Activated CD4-positive, alpha-beta T cell treated with anti-CD3 and anti-CD28 coated beads for 24 hours (primary cell): Measurements from ENCODE around the gene PTPRD.

ENCODE experiments used
- DNase-seq, 2 donors: peaks; one replicate each; pipeline ENCODE4 v3.0.0-alpha.2; 2020; ENCODE audit warnings: low read depth in 2 of 2

The PTPRD gene

GRCh38 chr9:8684978-8685708 lies 1927.7 kb downstream of the PTPRD start:
- no peak for DNase-seq

- DNase-seq: no peak
Measured at GRCh38 chr9:8683496-8683895, 1929.3 kb downstream of the PTPRD start.

- DNase-seq: no peak
Measured at GRCh38 chr9:8680658-8681057, 1932.1 kb downstream of the PTPRD start.

GRCh38 chr9:8680157-8680556 lies 1932.6 kb downstream of the PTPRD start:
- DNase-seq: no peak

GRCh38 chr9:8679371-8679822 lies 1933.4 kb downstream of the PTPRD start:
- DNase-seq: no peak

GRCh38 chr9:8677741-8678140 lies 1935.1 kb downstream of the PTPRD start:
- DNase-seq: no peak

GRCh38 chr9:8674536-8674935 lies 1938.3 kb downstream of the PTPRD start:
- no peak for DNase-seq

GRCh38 chr9:8673830-8674229 lies 1939.0 kb downstream of the PTPRD start:
- DNase-seq: no peak

- DNase-seq: no peak
Measured at GRCh38 chr9:8670751-8671150, 1942.1 kb downstream of the PTPRD start.

- no peak for DNase-seq
Measured at GRCh38 chr9:8668751-8669150, 1944.1 kb downstream of the PTPRD start.

- no peak for DNase-seq
Measured at GRCh38 chr9:8668231-8668630, 1944.6 kb downstream of the PTPRD start.

GRCh38 chr9:8666060-8666459 lies 1946.7 kb downstream of the PTPRD start:
- no peak for DNase-seq

GRCh38 chr9:8660383-8660782 lies 1952.4 kb downstream of the PTPRD start:
- no peak for DNase-seq

GRCh38 chr9:8659108-8659507 lies 1953.7 kb downstream of the PTPRD start:
- no peak for DNase-seq

- no peak for DNase-seq
Measured at GRCh38 chr9:8655071-8655470, 1957.7 kb downstream of the PTPRD start.

- DNase-seq: no peak
Measured at GRCh38 chr9:8653855-8654254, 1958.9 kb downstream of the PTPRD start.

- no peak for DNase-seq
Measured at GRCh38 chr9:8653111-8653510, 1959.7 kb downstream of the PTPRD start.

- no peak for DNase-seq
Measured at GRCh38 chr9:8652255-8652654, 1960.5 kb downstream of the PTPRD start.

- DNase-seq: no peak
Measured at GRCh38 chr9:8651846-8652215, 1961.0 kb downstream of the PTPRD start.

- no peak for DNase-seq
Measured at GRCh38 chr9:8651070-8651845, 1961.5 kb downstream of the PTPRD start.

GRCh38 chr9:8649807-8650206 lies 1963.0 kb downstream of the PTPRD start:
- no peak for DNase-seq

- DNase-seq: no peak
Measured at GRCh38 chr9:8649160-8649559, 1963.6 kb downstream of the PTPRD start.

- DNase-seq: no peak
Measured at GRCh38 chr9:8648271-8648845, 1964.4 kb downstream of the PTPRD start.
